ENCODE data around the gene IL18RAP. TPM values are rescaled to one million over a fixed set of nuclear protein-coding genes. Genes with fewer than 3 reads are reported as not detected.

IL18RAP gene
- total RNA-seq, 1 experiment from 2014 or later: not detected

- no peak overlapping the region for H3K4me3 Mint-ChIP-seq
- no peaks in the 10 kb centered on the region for H3K27me3 ChIP-seq (ENCODE audit: insufficient read depth, low read length)
- H3K27ac Mint-ChIP-seq: no peak overlapping the region
- no peak overlapping the region for H3K4me2 ChIP-seq (ENCODE audit: insufficient read depth, insufficient read length, low read length)
- no peak overlapping the region for H2BK15ac ChIP-seq (ENCODE audit: low read depth, low read length)
- no peaks in the 10 kb centered on the region for H3K9me3 ChIP-seq (ENCODE audit: control insufficient read depth, low read depth, low read length)
- peaks cover 8% of the 10 kb centered on the region; the same call in 1 of the 2 replicates for H3K4me1 ChIP-seq (ENCODE audit: insufficient read depth, low read length)
- TF ChIP-seq CTCF (conservative IDR thresholded peaks at IDR 0.05): no peak
- peaks cover 8 to 9% of the 10 kb centered on the region in 2 experiments; a peak in 4 of 5 replicates for H3K9me3 Mint-ChIP-seq
- no peak for DNase-seq
- no peak overlapping the region for H3K56ac ChIP-seq (ENCODE audit: insufficient read length, low read depth, low read length)
- H2BK20ac ChIP-seq (ENCODE audit: low read depth, low read length, poor library complexity, severe bottlenecking): no peak overlapping the region
- no peaks in the 10 kb centered on the region for H3K79me2 ChIP-seq (ENCODE audit: insufficient read depth, low read length)
- H2BK12ac ChIP-seq (ENCODE audit: insufficient read length, low read depth, low read length): no peak overlapping the region
- H4K20me1 ChIP-seq (ENCODE audit: control insufficient read depth, insufficient read depth, insufficient read length): no peaks in the 10 kb centered on the region
- no CpG with 5 or more reads among the region's 1 CpG for WGBS (ENCODE audit: extremely low coverage, insufficient read length, low lambda C conversion rate)
- no peak overlapping the region for H3K18ac ChIP-seq (ENCODE audit: insufficient read length, low read depth, low read length)
- no peak overlapping the region for H4K8ac ChIP-seq (replicated peaks; ENCODE audit: insufficient read length, low read depth, low read length)
- no peak overlapping the region for H3K27ac ChIP-seq (ENCODE audit: insufficient read length, low read depth, low read length)
- peaks cover 16 to 25% of the 10 kb centered on the region in 2 experiments for H3K4me1 Mint-ChIP-seq
- no peaks in the 10 kb centered on the region for H3K79me1 ChIP-seq (ENCODE audit: insufficient read depth, low read depth, low read length, poor library complexity, severe bottlenecking)
- no peak overlapping the region for H3K9ac ChIP-seq (ENCODE audit: extremely low read depth, insufficient read length, low read length)
- no peak overlapping the region for H4K5ac ChIP-seq (ENCODE audit: insufficient read length, low read depth, low read length)
- H3K23ac ChIP-seq (ENCODE audit: insufficient read length, low read depth, low read length): no peak overlapping the region
- no peak overlapping the region for H3T11ph ChIP-seq (ENCODE audit: low read length)
- H2BK120ac ChIP-seq (ENCODE audit: low read depth, low read length, poor library complexity, severe bottlenecking): no peak overlapping the region
- H2AK5ac ChIP-seq (ENCODE audit: insufficient read length, low read length): no peak overlapping the region
- H2AFZ ChIP-seq (ENCODE audit: low read length): no peak overlapping the region
- no peak overlapping the region for H2BK5ac ChIP-seq (ENCODE audit: insufficient read length, low read length)
- H3K4ac ChIP-seq (ENCODE audit: low read depth, low read length): no peak overlapping the region
- peaks cover 0 to 7% (median 0%) of the 10 kb centered on the region in 3 experiments; a peak in 3 of 7 replicates for H3K36me3 Mint-ChIP-seq (ENCODE audit: insufficient read depth in 1 of 3, low read depth in 3 of 3)
- no peaks in the 10 kb centered on the region for H3K23me2 ChIP-seq (ENCODE audit: insufficient read length, low read depth, low read length, poor library complexity, severe bottlenecking)
- peaks cover 3% of the 10 kb centered on the region; the same call in 1 of the 2 replicates for H3K27me3 Mint-ChIP-seq (ENCODE audit: low read depth)
- no peak overlapping the region for H3K14ac ChIP-seq (ENCODE audit: insufficient read depth, low read length)
- H4K91ac ChIP-seq (ENCODE audit: insufficient read length, low read depth, low read length): no peak overlapping the region
These were observed 64.2 kb downstream of the IL18RAP start for GRCh38 chr2:102486941-102487702.
